Amniotic epithelial cell (primary cell): ENCODE measurements around the gene GABRB2.

Source experiments
- DNase-seq: peaks from one replicate; pipeline ENCODE4 v3.0.0-alpha.2; 2010; ENCODE audit warnings: low read depth

GABRB2 gene

DNA sequence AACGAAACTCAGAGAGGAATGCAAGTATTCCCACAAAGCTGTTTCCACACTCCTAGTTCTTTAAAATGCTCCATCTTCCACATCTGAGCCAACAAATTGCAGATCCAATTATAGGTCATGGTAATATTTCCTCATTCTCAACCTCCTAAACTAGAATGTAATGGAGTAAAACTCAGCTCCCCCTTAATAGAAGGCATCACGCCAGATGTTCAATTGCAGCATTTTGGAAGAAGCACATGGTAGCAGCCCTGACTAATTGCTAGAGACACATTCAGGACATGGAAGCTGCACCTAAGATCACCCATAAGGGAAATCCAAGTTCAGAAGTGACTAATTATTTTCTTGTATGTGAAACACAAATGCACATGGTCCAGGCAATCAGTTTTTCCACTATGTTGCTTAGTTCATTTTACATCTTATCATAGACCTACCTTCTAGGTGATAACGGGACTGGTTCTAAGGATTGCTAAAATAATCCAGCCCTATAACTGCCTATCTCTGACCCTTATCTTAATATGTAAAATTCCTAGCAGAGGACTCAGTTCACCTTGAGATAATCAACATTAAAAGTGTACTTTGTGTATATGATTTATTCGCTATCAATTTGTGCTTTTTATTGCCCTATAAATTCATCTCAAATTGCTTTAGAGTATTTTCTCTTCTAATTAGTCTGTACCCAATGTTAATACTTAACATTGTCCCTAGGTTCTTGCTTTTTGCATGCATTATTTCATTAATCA is 75.1 kb downstream of the GABRB2 start:
- no peak for DNase-seq

DNA sequence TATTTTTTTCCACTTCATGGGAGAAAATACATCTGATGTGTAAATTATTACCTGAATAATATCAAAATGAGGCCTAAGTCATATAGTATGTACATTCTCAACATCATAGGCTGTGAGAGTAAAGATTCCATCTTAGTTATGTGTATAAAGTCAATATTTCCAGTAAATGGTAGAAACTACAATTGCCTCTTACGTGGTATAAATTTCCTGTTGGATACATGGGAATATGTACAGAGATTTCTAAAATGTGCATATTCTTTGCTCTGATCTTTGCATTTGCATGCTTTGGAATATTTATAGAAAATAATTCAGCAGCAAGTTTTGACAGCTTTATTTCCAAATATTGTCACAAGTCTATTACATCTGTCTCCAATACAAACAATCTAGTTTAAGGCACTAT is 78.8 kb downstream of the GABRB2 start:
- DNase-seq, result no peak

GRCh38 chr5:161460741-161461140 is 85.8 kb downstream of the GABRB2 start:
- no peak for DNase-seq

DNA sequence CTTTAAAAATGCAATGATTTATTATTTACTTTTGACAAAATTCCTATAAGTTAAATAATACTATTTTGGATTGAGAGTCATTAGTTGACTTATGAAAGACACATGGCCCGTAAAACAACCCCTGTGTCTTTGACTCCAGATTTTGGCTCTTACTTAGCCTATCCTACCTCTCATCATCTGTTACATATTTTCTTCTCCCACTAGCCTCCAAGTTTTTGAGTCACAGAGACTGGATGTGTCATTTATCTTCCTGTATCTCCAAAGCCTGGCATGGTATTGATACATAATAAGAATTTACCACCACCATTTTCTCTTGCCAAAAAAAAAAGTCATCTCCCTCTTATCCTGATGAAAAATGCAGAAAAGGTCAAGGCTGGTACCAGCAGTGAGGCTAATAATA is 99.9 kb downstream of the GABRB2 start:
- no peak for DNase-seq

DNA sequence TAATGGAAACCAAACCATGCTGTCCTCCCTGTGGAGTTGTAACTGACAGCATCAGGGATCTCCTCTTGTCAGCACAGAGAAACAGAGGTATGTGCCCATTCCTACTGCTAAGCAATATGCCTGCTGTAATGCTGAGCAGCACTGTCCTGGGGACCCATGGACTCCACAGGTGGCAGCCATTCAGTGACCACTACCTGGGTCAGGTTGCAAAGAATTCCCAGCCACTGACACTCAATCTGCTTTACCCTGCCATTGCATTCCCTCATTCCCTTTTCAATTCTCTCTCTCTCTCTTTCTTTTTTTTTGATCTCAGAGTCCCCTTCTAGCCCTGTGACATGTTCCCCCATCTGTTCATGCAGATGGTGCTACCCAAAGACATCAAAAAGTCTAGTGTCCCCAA is 104.1 kb downstream of the GABRB2 start:
- DNase-seq, result no peak

DNA sequence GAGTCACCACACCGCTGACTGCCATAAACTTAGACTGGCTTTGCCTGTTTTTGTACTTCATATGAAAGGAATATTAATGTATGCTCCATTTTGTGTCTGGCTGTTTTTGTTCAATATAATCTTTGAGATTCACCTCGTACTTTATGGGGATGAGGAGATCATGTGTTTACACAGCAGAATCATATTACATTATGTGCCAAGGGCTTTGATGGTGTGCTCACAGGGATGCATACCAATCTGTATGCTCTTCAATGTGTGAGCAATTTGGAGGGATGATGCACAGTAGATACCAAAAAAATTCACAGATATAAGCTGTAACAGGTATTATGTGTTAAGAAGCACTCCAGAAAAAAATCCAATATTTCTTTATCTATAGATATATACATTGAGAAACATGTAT is 113.7 kb downstream of the GABRB2 start:
- no peak for DNase-seq

- no peak for DNase-seq
Observed at GRCh38 chr5:161431963-161432362, 114.6 kb downstream of the GABRB2 start.

DNA sequence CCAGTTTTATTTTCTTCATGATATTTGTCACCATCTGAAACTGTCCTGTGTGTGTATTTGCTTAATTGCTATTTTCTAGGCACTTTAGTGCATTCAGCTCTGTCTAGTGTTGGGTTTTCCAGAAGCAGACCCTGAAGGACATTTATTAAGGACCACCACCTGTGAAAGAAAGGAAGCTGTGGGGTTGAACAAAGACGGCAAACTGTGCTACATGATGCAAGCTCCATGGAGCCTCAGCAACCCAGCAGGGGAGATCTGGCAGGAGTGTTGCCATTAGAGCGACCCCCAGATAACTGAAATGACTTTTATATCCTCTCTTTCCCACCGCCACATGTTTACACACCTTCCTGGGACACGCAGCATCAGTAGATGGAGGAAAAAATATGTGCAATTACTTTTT is 125.5 kb downstream of the GABRB2 start:
- no peak for DNase-seq

GRCh38 chr5:161420521-161420920 is 126.0 kb downstream of the GABRB2 start:
- DNase-seq, result no peak

DNA sequence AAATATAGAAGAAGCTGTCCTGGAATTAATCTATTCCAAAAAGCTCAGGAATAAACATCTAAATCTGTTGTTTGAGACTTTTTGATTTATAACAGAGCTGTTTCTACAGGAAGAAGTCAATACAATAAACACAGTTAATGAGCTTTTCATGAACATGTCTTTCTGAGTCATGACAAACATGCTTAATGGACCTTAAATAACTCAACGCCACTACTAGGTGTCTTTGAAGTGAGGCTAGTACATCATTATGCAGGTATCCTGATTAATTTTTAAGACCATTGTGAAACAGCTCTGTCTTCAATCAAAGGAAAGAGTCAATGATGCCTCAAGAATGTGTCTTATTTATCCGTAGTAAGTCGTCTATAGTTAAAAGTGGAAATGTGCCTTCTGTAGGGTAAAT is 131.6 kb downstream of the GABRB2 start:
- DNase-seq, result no peak

DNA sequence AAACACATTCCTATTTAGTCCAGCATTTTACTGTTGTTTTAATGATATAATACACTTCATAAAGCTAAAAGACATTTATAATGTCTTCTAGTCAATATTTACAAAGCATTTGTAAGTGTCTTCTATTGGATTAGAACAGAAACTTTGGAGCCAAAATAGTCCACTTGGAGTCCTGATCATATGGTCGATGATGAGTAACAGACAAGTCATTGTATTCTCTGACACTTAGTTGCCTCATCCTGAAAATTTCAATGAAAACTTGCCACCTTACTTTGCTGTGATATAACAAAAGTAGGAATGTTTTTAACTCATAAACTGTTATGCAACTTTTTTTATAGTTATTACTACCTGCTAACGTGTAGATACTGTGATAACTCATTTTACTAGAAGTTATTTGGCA is 132.5 kb downstream of the GABRB2 start:
- DNase-seq, result no peak

- no peak for DNase-seq
Observed at GRCh38 chr5:161412792-161413191, 133.7 kb downstream of the GABRB2 start.

DNA sequence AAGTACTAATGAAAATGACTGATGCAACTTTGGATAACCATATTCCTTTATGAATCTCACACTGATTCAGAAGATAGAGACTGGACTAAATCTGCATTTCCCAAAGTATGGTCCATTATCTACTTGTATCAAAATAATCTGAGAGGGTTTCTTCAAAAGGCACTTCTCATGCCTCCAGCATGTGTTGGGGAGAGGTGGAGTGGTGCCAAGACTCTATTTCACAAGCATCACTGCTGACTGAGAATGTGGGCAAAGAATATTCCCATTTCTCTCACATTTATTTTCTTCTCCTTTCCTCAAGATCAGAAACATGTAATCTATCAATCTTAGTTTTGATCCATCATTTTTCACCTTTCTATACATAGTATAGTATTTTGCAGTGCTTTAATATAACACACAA is 135.4 kb downstream of the GABRB2 start:
- DNase-seq, result no peak

- DNase-seq, result no peak
Observed at GRCh38 chr5:161410640-161411039, 135.9 kb downstream of the GABRB2 start.

- DNase-seq, result no peak
Observed at GRCh38 chr5:161409471-161409870, 137.1 kb downstream of the GABRB2 start.

DNA sequence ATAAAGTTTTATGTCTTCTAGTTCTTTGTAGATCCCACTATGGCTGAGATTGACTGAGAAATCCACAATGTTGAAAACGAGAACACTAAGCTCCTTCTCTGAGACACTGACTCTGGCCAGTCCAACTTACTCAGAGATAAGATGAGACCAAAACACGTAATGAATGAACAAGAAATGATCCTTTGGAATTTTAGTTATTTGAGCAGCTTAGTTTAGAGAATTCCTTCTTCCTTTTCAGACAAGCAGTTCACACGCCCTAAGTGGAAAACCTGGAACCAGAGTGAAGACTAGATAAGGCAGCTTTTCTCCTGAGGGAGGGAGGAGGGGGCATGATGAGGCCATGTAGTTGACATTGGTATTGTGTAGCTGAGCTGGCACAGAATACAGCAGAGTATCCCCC is 139.6 kb downstream of the GABRB2 start:
- peak; percentile 9 for DNase-seq

DNA sequence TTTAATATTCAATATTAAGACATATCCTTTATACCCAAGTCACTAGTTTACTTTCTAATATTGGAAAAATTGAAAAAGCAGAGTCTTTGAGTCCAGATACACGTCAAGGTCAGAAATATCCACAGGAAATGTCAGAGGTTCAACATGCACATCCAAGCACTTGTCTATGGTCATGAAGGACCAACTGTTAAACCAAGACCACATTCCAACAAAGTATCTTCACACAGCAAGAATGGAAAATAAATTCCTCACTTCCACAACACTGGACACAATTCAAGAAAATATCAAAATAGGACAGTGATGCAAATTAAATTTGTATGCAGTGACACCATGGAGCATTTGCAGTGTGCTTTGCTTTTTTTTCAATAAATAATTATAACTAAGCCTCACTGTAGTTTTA is 142.5 kb downstream of the GABRB2 start:
- no peak for DNase-seq

- no peak for DNase-seq
Observed at GRCh38 chr5:161403121-161403520, 143.4 kb downstream of the GABRB2 start.

DNA sequence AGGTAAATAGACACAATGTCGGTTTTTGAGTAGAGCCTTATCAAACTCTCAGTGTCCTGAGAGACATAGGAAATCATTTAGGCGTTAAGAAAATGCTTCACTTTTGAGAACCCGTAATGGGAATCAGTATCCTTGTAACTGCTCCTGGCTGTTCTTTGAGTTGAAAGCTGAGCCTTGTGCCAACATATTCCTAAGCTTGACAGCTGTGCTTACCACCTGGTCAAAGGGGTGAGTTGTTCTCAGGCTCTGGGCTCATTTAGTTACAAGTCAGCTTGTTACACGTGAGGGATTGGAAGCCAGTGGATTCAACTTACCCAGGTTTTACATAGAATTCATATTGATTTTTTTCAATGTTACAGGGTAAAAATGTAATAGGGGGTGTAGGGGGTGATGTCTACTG is 145.9 kb downstream of the GABRB2 start:
- DNase-seq, result no peak

DNA sequence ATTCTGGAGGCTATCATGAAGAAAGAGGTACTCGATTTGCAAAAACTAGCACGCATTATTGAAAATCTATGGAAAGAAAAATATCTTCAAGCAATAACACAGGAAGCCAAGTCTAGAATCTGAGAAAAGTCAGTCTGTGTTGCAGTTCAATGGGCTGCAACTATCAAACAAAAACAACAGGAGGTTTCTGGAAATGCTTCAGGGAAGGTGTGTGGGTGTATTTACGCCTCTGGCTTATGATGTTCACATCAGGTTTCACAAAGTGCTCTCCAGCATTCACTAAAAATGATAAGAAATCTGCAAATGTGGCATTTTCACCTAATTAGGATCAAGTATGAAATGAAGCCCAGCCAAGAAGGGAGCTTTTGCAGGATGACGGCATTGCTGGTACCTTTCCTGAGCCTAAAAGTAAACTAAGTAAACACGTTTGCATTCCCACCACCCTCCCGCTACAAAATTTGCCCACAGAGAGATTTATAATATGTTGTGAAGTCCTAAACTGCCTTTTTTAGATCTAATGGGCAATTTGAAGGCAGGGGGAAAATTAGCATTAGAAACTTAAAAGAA is 146.4 kb downstream of the GABRB2 start:
- DNase-seq, result no peak

GRCh38 chr5:161397448-161397847 is 149.1 kb downstream of the GABRB2 start:
- DNase-seq, result no peak

- no peak for DNase-seq
Observed at GRCh38 chr5:161396171-161396570, 150.4 kb downstream of the GABRB2 start.

- DNase-seq, result no peak
Observed at GRCh38 chr5:161391724-161392123, 154.8 kb downstream of the GABRB2 start.

DNA sequence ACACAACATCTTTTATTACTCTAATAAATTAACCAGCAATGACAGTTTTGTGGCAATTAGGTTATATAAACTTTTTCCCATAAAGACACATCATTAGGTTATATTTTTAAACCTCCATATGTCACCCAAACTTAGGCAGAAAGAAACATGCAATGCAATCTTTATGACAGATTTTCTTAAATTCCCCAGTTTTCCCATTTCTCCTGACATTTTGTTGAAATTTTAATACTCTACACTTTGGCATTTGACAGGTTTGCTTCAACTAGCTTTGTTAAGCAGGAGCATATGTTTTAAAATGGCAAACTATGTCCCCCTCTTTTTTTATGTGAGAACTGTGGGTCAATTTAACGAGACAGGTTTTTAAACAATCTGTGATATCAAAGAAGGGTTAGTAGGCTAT is 155.5 kb downstream of the GABRB2 start:
- no peak for DNase-seq
